Astrocyte of the cerebellum (primary cell): Measurements from ENCODE around the gene WEE1.

Experiments
- DNase-seq: peaks from one replicate; pipeline ENCODE4 v3.0.0-alpha.2; 2011; ENCODE audit warnings: low read depth
- H3K4me3 ChIP-seq: 2 replicates; pipeline ENCODE4 v1.5.1; 2011; ENCODE audit warnings: mild to moderate bottlenecking, low read depth, low read length, moderate library complexity
- in situ Hi-C: cut with HindIII; loops from 2 replicates; pipeline ENCODE4 v1.10.0; 2017; ENCODE audit warnings: low sequenced_read_pairs
- TF ChIP-seq, protein P1 (sequence below): IDR thresholded peaks from 2 replicates; pipeline ENCODE4 v1.5.1; 2012; ENCODE audit warnings: low read length, low read depth, moderate library complexity, mild to moderate bottlenecking; ENCODE audit errors: missing control alignments

WEE1 gene

DNA sequence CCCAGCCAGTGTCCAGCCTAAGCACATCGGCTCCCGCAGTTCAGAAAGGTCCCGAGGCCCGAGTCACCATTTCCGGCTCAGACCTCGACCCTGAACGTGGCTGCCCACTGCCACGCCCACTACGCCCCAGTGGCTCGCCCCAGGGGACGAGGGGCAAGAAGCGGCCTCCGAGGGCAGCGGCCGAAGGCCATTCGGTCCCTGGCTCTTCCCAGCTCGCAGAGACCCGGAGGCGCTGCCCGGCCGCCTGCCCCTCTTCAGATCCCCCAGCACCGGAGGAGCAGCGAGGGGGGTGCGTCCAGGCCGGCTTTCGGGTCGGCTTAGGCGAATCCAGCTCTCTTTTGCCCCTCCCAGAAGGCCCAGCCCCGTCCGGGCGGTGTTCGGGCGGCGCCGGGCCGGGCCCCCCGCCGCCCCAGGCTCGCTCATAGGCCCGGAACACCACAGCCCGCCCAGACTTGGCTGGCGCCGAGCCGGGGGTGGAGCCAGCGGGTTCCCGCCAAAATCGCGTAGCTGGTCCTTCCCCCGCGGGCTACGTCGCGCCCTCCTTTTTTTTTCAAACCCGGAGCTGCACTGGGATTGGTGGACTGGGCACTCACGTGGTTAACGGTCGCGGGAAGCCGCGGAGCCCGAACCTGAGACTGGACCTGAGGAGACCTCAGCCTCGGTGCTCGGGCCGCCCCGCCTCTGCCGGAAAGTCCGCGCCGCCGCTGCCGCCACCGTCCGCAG is at the start of gene WEE1:
Gene WEE1 (plus strand): TSS at position 619 of the 723 bp plus-strand sequence. CDS start 264 bp downstream, outside the sequence.
- peak within 1 kb of the TSS; percentile 84 for H3K4me3 ChIP-seq
- TF ChIP-seq, protein P1, sequence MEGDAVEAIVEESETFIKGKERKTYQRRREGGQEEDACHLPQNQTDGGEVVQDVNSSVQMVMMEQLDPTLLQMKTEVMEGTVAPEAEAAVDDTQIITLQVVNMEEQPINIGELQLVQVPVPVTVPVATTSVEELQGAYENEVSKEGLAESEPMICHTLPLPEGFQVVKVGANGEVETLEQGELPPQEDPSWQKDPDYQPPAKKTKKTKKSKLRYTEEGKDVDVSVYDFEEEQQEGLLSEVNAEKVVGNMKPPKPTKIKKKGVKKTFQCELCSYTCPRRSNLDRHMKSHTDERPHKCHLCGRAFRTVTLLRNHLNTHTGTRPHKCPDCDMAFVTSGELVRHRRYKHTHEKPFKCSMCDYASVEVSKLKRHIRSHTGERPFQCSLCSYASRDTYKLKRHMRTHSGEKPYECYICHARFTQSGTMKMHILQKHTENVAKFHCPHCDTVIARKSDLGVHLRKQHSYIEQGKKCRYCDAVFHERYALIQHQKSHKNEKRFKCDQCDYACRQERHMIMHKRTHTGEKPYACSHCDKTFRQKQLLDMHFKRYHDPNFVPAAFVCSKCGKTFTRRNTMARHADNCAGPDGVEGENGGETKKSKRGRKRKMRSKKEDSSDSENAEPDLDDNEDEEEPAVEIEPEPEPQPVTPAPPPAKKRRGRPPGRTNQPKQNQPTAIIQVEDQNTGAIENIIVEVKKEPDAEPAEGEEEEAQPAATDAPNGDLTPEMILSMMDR: no peak
- in situ Hi-C loops: no loop called here
- DNase-seq: peak; percentile 97

DNA sequence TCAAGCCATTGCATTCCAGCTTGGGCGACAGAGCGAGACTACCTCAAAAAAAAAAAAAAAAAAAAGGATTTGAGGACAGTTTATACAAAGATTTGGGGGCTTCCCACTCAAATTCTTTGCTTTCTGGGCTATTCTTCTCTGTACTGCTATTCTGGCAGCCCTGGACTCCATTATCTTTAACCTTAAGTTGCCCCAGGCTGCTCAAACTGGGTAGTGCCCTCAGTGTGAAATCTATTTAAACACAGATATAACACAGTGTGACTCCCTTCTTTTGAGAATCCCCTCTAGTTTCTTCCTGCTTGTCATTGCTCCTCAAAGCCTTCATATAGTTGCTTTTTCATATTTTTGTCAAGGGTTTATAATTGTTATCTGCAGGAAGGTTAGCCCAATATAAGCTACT is 49.5 kb upstream of the WEE1 start:
- no peak for DNase-seq
- H3K4me3 ChIP-seq: no peak overlapping the region
- TF ChIP-seq, protein P1: no peak
- in situ Hi-C loops: no loop called here

DNA sequence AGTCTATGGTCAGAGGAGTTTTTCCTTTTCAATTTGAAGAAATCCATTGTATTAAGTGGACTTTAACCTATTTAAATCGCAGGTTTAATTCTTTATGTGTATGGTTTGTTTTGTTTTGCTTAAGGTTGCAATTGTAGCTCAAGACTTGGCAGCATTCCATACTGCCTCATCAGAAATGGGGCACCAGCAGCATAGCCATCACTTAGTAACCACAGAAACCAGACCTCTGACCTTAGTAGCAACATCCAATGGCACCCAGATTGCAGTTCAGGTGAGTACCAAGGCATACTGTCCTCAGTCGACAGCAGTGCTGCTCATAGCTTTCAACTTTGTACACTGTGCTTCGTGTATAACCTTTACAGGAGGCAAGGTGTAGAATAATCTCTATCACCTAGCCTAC is 48.4 kb upstream of the WEE1 start:
- no peak for DNase-seq
- in situ Hi-C loops: no loop called here
- TF ChIP-seq, protein P1: no peak
- no peak overlapping the region for H3K4me3 ChIP-seq

DNA sequence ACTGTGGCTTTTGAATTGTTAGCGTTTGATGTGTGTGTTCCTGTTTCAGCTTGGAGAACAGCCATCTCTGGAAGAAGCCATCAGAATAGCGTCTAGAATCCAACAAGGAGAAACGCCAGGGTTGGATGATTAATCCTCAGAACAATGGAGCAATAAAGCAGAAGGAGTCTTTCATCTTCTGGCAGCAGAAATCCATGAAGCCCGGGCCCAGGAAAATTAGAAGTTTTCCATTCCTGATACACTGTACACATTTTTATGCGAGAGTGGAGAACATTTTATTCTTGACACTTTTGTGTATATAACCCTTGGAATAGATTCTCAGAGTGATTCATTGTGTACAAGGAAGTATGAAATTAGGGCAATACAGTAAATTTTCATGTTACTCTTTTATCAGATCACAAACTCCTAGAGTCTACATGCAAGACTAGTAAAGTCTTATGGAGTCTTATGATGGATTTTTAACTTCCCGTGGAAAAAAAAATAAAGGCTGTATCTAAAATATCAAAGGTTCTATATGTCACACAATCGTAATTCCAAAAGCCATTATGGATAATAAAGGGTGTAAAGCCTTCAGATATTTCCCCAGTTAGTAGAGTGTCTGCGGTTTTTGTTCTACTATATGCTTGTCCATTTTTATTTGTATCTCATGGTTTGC is 45.9 kb upstream of the WEE1 start:
- TF ChIP-seq, protein P1: no peak
- H3K4me3 ChIP-seq: no peak overlapping the region
- in situ Hi-C loops: no loop called here
- peak; percentile 98 for DNase-seq

DNA sequence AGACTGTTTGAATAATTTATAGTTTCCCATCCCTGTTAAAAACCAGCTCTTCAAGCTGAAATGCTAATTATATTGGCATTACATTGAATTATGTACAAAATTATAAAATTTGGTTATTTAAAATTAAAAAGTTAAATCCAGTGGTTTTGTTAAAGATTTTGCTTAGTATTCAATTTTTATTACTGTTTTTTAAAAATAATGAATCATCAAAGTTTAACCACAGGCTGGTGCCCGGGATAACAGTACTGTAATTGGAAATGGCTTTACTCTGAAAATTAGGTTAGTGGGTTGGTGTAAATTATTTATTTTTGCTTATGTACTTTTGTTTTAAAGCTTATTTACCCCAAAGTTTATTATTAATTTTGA is 45.4 kb upstream of the WEE1 start:
- TF ChIP-seq, protein P1: no peak
- no peak for DNase-seq
- in situ Hi-C loops: no loop called here
- no peak overlapping the region for H3K4me3 ChIP-seq

DNA sequence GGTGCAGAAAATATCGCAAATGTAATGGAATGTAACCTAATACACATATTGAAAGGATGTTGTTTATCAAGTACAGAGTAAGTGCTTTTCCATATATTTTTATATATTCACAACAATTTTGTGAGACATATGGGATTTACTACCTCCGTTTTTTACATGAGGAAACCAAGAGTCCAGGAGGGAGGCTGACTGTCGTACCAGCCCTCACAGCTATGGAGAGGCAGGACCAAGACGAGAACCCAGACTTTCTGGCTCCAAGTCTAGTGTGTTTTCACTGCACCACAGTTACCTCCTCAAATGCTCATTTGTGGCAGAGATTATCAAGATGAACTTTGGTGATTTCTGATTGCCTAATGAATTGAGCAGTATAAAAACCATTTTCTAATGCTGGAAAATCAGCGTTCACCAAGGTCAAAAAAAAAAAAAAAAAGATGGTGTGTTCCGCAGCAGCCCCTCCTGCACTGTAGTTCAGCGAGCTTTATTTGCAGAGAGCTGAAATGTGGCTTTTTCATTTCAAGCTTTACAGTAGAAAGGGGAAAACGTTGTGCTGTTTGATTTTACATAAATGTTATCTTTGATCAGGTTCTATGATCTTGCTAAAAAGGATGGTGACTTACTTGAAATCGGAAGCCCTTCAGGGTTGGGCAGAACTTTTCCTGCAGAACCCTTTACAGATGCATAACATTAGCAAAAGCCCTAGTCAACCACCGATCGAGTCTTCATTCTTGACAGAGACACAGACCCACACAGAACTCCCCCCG is 44.7 kb upstream of the WEE1 start:
- H3K4me3 ChIP-seq: no peak overlapping the region
- TF ChIP-seq, protein P1: no peak
- DNase-seq: no peak
- in situ Hi-C loops: no loop called here
